HCT116 (cell line): ENCODE measurements around the gene ITIH3. TPM values are rescaled to one million over a fixed set of nuclear protein-coding genes. Genes with fewer than 3 reads are reported as not detected.

Experiments used
- EZH2 ChIP-seq: fragments of 200-600 bp; sonication (generic); IDR thresholded peaks from 2 replicates; pipeline ENCODE4 v1.6.1; 2017; ENCODE audit warnings: antibody characterized with exemption, mixed run types
- FOSL1 ChIP-seq: IDR thresholded peaks from 2 replicates; pipeline ENCODE4 v1.6.1; 2012; ENCODE audit warnings: low read depth
- JUND ChIP-seq: IDR thresholded peaks from 2 replicates; pipeline ENCODE4 v1.6.1; 2012
- MAX ChIP-seq: IDR thresholded peaks from 2 replicates; pipeline ENCODE4 v1.6.1; 2012
- POLR2A ChIP-seq: IDR thresholded peaks from 2 replicates; pipeline ENCODE4 v1.7.0; 2011; ENCODE audit warnings: borderline replicate concordance; ENCODE audit not compliant: insufficient read depth, insufficient read length; ENCODE audit errors: extremely low read depth
- POLR2AphosphoS5 ChIP-seq: IDR thresholded peaks from 2 replicates; pipeline ENCODE4 v1.6.1; 2011; ENCODE audit warnings: mild to moderate bottlenecking, low read depth, low read length, moderate library complexity
- RAD21 ChIP-seq: IDR thresholded peaks from 2 replicates; pipeline ENCODE4 v1.6.1; 2012; ENCODE audit warnings: low read depth, mild to moderate bottlenecking
- REST ChIP-seq: IDR thresholded peaks from 2 replicates; pipeline ENCODE4 v1.6.1; 2012; ENCODE audit warnings: low read depth
- SP1 ChIP-seq: IDR thresholded peaks from 2 replicates; pipeline ENCODE4 v1.6.1; 2012; ENCODE audit warnings: low read depth
- TCF7L2 ChIP-seq: IDR thresholded peaks from 2 replicates; pipeline ENCODE4 v1.7.0; 2011; ENCODE audit warnings: borderline replicate concordance, inconsistent platforms; ENCODE audit not compliant: insufficient read depth, insufficient read length; ENCODE audit errors: extremely low read depth
- YY1 ChIP-seq: IDR thresholded peaks from 2 replicates; pipeline ENCODE4 v1.6.1; 2011; ENCODE audit warnings: low read length, low read depth, moderate library complexity, mild to moderate bottlenecking; ENCODE audit not compliant: insufficient replicate concordance; ENCODE audit errors: extremely low read depth
- ZFX ChIP-seq: fragments of 450-650 bp; IDR thresholded peaks from 2 replicates; pipeline ENCODE4 v1.6.1; 2017
- ZNF274 ChIP-seq: fragments of 200-500 bp; sonication (Bioruptor generic); IDR thresholded peaks from 2 replicates; pipeline ENCODE4 v1.6.1; 2014; ENCODE audit warnings: mild to moderate bottlenecking, low read depth, low read length, inconsistent platforms
- total RNA-seq: library from RNA; stranded (reverse); gene quantifications from one replicate; pipeline ENCODE4 v1.2.1, GENCODE V29; 2021; ENCODE audit not compliant: unreplicated experiment

The ITIH3 gene
- total RNA-seq, 1 experiment from 2014 or later, result 0.44 TPM

GRCh38 chr3:52831500-52832301 lies 37.1 kb downstream of the ITIH3 start (continued):
- TF ChIP-seq FOSL1, result peak; percentile 82
- peak; percentile 57 for TF ChIP-seq POLR2AphosphoS5
- no peak for TF ChIP-seq ZNF274
- TF ChIP-seq REST, result no peak
- no peak for TF ChIP-seq YY1
- peak; percentile 82 for TF ChIP-seq JUND
- TF ChIP-seq POLR2A, result no peak
- no peak for TF ChIP-seq EZH2
- no peak for TF ChIP-seq RAD21
- TF ChIP-seq SP1, result no peak; the same call in 1 of the 2 replicates
- TF ChIP-seq ZFX, result no peak
- no peak for TF ChIP-seq MAX
- TF ChIP-seq TCF7L2, result peak; percentile 56
